ENCODE measurements around the gene GJC3.

GJC3 gene

DNA sequence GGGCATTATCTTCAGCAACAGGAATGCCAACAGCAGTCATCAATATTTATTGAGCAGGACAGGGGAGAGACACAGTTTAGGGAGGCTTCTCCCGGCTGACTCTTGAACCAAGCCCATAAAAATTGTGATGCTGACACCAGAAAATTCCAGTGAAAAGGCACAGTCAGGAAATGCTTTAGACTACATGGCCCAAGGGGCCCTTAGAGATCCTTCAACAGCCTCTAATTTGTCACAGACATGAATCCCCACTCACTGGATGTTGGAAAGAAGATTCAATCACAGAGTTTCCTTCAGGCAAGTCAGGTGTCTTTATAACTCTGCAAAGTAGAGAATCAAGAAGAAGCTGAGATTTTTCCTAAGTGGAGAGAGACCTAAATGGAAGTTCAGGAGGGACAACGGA, 1.2 kb downstream of the GJC3 start:
- no peak for DNase-seq (ENCODE audit: low read depth in 2 of 2)
- H3K4me3 ChIP-seq (replicated peaks in 1 of 2; ENCODE audit: low read depth in 2 of 2, low read length in 2 of 2) = no peak overlapping the region
- TF ChIP-seq, protein P1, sequence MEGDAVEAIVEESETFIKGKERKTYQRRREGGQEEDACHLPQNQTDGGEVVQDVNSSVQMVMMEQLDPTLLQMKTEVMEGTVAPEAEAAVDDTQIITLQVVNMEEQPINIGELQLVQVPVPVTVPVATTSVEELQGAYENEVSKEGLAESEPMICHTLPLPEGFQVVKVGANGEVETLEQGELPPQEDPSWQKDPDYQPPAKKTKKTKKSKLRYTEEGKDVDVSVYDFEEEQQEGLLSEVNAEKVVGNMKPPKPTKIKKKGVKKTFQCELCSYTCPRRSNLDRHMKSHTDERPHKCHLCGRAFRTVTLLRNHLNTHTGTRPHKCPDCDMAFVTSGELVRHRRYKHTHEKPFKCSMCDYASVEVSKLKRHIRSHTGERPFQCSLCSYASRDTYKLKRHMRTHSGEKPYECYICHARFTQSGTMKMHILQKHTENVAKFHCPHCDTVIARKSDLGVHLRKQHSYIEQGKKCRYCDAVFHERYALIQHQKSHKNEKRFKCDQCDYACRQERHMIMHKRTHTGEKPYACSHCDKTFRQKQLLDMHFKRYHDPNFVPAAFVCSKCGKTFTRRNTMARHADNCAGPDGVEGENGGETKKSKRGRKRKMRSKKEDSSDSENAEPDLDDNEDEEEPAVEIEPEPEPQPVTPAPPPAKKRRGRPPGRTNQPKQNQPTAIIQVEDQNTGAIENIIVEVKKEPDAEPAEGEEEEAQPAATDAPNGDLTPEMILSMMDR (IDR thresholded peaks at IDR 0.05; ENCODE audit: low read depth, low read length) = no peak

DNA sequence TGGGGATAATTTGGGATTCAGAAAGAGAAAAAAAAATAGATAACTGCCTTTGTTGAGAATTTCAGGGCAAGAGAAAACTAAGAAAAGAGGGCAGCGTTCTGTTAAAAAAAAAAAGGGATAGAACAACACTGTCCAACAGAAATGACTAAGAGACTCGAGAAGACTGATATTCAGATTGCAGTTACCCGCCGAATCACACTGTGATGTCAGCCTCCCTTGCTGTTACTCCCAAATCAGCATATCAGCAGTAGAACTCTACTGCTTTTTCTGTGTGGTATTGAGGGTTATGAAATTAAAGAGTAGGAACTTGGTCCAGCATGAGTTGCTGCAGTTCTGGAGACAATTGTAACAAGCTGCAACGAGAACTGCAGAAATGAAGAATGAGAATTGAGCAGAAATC, 1.9 kb downstream of the GJC3 start:
- no peak overlapping the region for H3K4me3 ChIP-seq (replicated peaks in 1 of 2; ENCODE audit: low read depth in 2 of 2, low read length in 2 of 2)
- DNase-seq (ENCODE audit: low read depth in 2 of 2) = no peak
- TF ChIP-seq, protein P1 (IDR thresholded peaks at IDR 0.05; ENCODE audit: low read depth, low read length) = no peak

DNA sequence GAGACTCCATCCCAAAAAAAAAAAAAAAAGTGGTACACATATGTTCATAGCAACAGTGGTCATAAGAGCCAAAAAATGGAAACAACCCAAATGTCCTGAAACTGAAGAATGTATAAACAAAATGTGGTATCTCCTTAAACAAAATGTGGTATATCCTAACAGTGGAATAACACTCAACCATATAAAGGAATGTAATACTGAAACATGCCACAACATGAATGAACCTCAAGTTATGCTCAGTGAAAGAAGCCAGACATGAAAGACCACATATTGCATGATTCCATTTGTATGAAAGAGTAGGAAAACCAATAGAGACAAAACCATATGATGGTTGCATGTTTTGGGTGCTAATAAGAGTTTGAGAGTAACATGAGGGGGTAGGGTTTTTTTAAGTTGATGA, 3.1 kb downstream of the GJC3 start:
- TF ChIP-seq, protein P1 (IDR thresholded peaks at IDR 0.05; ENCODE audit: low read depth, low read length) = no peak
- H3K4me3 ChIP-seq (replicated peaks in 1 of 2; ENCODE audit: low read depth in 2 of 2, low read length in 2 of 2) = no peak overlapping the region
- DNase-seq (ENCODE audit: low read depth in 2 of 2) = no peak

DNA sequence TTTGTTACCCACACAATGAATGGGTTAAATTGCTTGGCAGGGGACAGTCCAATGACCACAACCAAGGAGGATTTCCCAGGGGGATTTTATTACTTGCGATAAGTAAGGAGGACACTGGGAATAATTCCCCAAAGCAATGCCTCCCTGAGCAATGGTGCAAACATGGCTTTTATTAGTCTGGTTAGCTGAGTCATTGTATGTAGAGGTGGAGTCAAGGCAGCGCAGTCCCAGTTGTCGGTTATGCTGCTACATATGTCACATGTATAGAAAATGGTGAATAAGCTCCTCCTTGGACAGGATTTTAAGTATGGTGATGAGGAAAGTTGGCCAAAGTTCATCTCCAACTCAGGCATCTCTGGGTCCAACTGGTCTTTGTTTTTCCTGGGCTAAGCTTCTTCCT, 6.2 kb downstream of the GJC3 start:
- TF ChIP-seq, protein P1 (IDR thresholded peaks at IDR 0.05; ENCODE audit: low read depth, low read length) = no peak
- no peak for DNase-seq (ENCODE audit: low read depth in 2 of 2)
- H3K4me3 ChIP-seq (replicated peaks in 1 of 2; ENCODE audit: low read depth in 2 of 2, low read length in 2 of 2) = no peak overlapping the region

DNA sequence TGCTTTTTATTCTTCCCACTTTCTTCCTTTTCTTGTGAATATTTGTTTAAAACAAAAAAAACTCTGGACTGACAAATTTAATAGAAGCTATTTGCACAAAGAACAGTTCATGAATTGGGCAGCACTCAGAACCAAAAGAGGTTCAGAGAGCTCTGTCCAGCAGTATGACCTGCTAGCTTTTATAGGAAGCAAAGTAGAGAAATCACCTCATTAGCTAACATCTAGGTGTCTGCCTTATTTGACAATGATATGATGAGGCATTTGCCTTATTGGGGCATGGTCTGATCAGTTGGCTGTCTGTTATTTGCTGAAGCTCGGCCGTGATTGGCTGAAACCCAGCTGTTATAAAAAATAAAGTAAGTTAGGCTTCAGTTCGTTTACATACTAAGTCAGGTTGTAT, 9.3 kb downstream of the GJC3 start:
- TF ChIP-seq, protein P1 (IDR thresholded peaks at IDR 0.05; ENCODE audit: low read depth, low read length) = no peak
- DNase-seq (ENCODE audit: low read depth in 2 of 2) = peak; percentile 7 to 13
- peak overlapping the region; percentile 75 to 89 for H3K4me3 ChIP-seq (replicated peaks in 1 of 2; ENCODE audit: low read depth in 2 of 2, low read length in 2 of 2)

DNA sequence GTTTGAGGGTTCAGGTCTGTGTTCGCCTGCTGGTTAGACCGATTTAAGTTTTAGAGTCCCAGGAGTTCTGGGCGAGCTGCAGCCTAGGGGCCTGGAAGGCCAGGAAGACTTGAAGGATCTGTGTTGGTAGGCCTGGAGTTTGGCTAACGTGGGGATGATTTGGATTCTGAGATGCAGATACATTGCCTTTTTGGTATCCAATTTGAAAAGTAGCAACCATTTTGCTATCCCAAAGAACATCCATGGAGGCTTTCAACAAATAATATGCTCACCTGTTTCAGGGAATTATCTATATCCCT, 9.7 kb downstream of the GJC3 start:
- TF ChIP-seq, protein P1 (IDR thresholded peaks at IDR 0.05; ENCODE audit: low read depth, low read length) = no peak
- no peak for DNase-seq (ENCODE audit: low read depth in 2 of 2)
- H3K4me3 ChIP-seq (replicated peaks in 1 of 2; ENCODE audit: low read depth in 2 of 2, low read length in 2 of 2) = peak overlapping the region; percentile 75 to 89

DNA sequence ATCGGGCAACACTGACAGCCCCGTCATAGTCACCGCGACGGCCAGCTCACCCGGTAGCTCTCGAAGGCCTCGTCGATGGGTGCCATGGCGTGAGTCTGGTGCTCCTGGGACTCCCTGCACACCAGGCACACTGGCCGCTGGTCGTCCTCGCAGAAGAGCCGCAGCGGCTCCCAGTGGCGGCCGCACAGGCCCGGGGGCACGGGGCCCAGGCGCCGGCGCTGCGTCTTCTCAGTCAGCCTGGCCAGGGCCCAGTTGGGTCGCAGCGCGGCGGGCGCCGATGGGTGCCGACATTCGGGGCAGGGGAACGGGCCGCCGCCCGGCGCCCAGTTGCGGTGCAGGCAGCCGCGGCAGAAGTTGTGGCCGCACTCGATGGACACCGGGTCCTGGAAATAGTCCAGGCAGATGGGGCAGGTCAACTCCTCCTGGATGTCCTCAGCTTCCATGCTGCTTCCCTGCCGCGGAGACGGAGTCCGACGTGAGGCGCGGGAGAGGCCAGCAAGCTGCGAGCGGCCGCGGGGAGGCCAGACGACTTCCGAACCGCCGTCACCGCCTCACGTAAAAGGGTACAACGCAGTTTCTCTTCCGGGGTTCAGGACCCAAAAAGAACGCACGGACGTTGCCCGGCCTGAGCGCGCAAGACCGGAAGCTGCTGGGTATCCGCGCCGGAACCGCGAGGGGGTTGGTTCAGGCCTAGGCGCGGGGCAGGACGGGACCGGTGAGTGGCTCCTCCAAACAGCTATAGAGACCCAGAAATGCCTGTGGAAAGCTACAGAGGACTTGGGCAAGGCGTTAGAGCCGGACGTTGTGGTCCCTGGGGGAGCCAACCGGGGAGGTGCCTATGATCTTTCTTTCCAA, 10.2 kb downstream of the GJC3 start, which contains the start of gene TRIM4:
Gene TRIM4, minus strand, starts transcription at position 572 of the 855 bp plus-strand sequence. Its CDS starts 129 bp downstream, at position 443.
- DNase-seq (ENCODE audit: low read depth in 2 of 2) = peak; percentile 93 to 95
- TF ChIP-seq, protein P1 (IDR thresholded peaks at IDR 0.05; ENCODE audit: low read depth, low read length) = peak; percentile 8

More for the DNA sequence above, 10.2 kb downstream of the GJC3 start, which contains the start of gene TRIM4:
- H3K4me3 ChIP-seq (replicated peaks in 1 of 2; ENCODE audit: low read depth in 2 of 2, low read length in 2 of 2) = peak within 1 kb of the TSS; percentile 75 to 89

Measured in cardiac fibroblast (primary cell).